Measurements from ENCODE around the gene NR6A1.
"Not testable (repeated sequence)": the region's sequence is repeated elsewhere in the genome, so short reads cannot be mapped to it uniquely, and the experiment has no call there.

NR6A1 gene

GRCh38 chr9:124759327-124759726 lies 11.8 kb downstream of the NR6A1 start:
- no peak for DNase-seq (ENCODE audit: low spot score)

GRCh38 chr9:124758691-124759090 lies 12.4 kb downstream of the NR6A1 start:
- DNase-seq (ENCODE audit: low spot score): no peak

DNA sequence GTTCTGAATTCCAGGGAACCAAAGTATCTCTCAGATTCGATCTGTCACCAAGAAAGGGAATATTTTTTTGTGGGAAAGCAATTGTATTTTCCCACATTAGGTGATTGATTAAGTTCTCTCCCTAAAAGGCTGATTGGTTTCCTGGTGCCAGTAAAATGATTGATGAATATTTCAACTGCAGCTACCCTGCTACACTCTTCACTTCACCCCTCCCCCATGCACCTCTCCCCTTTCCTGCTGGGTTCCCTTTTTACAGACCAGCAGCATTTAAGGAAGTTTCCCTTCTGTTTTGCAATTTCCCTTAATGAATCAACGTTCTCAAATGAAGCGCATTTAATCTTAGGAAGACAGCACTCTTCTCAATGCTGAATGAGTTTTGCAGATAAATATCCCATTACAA lies 13.1 kb downstream of the NR6A1 start:
- DNase-seq (ENCODE audit: low spot score): no peak

DNA sequence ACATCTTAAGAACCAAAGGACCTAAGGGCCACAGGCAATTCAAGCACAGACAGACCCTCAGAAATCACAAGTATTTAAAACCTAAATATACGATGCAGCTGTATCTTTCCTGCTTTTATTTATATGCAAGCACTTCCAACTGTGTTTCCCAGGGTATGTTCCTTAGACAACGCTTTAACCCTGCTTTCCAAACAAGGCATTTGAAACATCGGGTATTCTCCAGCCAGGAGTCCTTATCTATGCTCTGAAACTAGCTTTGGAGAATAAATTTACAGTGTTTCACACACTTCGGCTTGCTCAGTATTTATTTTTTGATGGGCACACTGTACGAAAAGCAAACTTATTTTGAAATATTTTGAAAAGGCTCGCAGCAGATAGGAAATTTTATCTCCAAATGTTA lies 13.5 kb downstream of the NR6A1 start:
- DNase-seq (ENCODE audit: low spot score): no peak

- no peak for DNase-seq (ENCODE audit: low spot score)
Observed at GRCh38 chr9:124756011-124756410, 15.1 kb downstream of the NR6A1 start.

DNA sequence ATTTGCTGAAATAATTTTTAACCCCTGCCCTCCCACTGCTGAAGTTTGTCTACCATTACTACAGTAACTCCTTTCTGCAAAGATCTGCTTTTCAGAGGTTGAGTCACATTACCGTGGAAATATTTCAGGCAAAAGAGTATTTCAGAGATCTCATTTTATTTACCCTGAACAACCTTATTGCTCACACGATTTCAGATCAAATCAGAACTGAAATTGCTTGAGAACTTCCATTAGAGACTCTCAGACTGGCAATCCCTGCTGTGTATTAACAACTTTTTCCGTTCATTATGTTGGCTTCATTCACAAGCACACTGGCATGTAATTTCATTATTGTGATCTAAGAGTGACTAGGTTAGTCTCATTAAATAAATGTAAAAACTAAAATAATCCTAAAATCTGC lies 16.1 kb downstream of the NR6A1 start:
- DNase-seq (ENCODE audit: low spot score): no peak

DNA sequence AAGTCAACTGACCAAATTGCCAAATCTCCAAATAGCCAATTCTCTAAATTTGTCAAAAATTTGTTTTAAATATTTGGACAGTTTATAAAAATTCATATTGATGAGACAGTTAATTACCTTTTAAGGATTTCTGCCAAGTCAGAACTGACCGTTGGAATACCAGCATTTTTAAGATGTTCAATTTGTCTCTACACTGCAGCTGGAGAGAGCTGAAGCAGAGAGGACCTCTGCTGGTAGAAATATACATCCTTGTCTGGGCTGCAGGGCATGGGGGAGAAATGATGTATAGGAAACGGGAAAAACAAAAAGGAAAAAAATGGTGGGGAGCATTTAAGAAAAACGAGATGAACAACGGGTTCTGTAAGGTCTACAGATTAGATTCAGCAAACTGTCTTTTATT lies 16.8 kb downstream of the NR6A1 start:
- no peak for DNase-seq (ENCODE audit: low spot score)

DNA sequence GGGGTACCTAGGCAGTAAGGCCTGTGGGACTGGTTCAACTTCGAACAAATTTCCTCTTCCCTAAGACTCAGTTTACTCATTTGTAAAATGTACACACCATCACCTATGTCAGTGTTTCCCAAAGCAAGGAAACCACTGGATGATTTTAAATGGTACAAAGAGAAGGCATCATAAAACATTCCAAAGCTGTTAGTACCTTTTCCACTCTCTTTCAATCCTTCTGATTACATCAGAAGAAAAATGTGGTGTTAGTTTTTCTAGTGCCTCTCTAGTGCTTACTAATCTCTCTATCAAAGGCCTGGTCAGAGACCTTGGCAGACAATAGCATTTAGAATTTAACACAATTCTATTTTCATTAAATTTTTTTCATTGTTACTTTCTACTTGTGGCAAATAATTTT lies 18.1 kb downstream of the NR6A1 start:
- DNase-seq (ENCODE audit: low spot score): no peak

DNA sequence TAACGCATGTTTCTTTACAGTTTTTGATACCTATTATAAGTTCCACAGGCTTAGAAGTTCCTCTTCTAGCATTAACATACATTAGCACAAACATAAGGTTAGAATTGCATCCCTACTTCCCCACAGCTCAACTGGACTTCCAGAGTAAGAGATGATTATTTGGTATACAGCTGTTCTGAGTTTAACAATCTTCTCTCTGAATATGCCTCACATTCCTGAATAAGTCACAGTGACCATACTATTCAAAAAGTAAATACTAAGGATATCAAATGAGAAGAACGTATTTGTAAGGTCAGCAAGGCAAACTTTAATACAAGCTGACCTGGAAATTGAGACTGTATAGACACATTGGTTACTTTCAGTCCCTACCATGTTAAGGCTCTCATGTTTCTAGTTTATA lies 21.3 kb downstream of the NR6A1 start:
- DNase-seq (ENCODE audit: low spot score): no peak

DNA sequence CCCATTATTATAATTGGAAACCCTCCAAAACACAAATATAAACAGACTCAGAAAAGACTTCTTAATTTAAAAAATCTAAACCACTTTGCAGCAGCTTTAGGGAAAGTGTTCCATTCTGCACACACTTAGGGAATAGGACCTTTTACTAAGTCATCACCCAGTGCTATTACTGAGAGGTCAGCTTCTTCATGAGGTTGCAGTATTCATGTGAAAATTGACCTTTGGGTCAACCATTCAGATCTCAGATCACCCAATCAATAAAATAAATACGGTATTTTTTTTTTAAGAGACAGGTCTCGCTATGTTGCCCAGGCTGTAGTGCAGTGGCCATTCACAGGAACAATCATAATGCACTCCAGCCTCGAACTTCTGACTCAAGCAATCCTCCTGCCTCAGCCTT lies 21.8 kb downstream of the NR6A1 start:
- no peak for DNase-seq (ENCODE audit: low spot score)

GRCh38 chr9:124747065-124747464 lies 24.0 kb downstream of the NR6A1 start:
- no peak for DNase-seq (ENCODE audit: low spot score)

- no peak for DNase-seq (ENCODE audit: low spot score)
Observed at GRCh38 chr9:124743686-124744348, 27.3 kb downstream of the NR6A1 start.

DNA sequence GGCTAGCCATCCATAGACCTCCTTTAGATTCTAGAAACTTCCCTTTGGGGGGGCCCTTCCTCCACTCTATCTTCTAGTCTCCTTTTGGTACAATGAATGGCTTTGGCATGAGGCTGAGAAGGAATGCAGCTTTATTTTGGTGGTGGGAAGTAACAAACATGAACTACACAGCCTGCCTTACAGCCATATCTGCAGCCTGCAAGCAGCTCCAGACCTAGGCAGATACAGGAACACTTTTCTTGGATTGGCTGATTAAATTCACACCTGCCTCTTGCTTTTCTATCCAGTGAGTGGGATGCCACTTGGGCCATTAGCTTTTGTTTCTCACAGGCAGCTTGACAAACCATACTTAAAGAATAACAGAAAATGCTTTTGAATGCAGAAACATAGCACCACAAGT lies 28.2 kb downstream of the NR6A1 start:
- DNase-seq (ENCODE audit: low spot score): no peak

DNA sequence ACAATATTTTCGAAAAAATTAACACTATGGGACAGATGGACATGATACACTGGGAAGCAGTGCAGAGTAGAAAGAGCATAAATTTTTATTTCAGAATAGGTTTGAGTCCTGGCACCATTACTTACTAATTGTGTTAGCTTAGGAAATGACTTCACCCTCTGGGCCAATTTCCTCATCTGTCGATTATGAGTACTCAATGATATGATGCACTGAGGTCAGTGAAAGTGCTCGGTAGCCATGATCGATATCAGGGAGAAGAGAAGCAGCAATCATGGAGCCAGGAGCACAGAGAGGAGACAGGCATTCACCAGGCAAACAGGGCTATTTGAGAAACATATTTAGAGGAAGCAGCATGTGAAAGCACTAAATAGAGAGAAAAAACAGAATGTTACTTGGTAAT lies 29.4 kb downstream of the NR6A1 start:
- no peak for DNase-seq (ENCODE audit: low spot score)

DNA sequence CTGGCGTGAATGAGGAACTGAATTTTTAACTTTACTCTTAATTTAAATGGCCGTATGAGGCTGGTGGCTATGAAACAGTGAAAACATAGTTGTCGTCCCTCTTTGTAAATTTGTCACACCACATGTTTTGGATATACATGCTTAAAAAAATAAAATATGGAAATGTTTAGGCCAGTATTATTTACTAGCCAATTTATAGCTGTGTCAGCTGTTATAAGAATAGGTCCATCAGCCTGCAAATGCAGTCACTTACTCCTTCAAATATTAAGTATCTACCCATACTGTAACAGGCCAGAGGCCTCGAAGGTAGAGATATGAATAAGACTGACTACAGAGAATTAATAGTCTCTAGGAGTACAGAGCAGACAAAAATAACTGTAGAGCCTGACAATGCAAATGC lies 30.0 kb downstream of the NR6A1 start:
- no peak for DNase-seq (ENCODE audit: low spot score)

DNA sequence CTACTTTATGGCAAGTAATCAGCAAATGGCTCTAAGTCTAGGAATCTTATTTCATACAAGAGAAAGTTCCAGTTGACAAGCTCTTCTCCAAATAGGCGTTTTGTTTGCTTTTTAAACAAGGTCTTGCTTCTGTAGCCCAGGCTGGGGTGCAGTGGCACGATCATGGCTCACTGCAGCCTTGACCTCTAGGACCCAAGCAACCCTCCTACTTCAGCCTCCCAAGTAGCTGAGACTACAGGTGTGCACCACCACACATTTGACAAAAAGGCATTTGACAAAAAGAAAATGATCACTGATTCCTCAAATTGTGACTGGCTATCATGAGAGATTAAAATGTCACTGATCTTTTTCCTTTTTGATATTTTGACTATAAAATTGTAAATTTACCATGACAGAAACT lies 31.8 kb downstream of the NR6A1 start:
- no peak for DNase-seq (ENCODE audit: low spot score)

DNA sequence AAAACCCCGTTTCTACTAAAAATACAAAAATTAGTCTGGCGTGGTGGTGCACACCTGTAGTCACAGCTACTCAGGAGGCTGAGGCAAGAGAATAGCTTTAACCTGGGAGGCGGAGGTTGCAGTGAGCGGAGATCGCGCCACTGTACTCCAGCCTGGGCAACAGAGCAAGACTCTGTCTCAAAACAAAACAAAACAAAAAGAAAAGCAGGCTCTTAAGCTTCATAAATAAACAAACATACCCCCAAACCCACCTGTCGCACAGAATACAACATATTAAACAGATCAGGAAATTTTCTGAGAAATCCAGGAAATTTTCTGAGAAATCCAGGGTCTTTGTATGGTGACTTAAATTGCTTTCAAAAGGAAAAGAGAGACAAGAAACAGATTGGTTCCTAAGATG lies 33.0 kb downstream of the NR6A1 start:
- not testable (repeated sequence) for DNase-seq (ENCODE audit: low spot score)

- peak; percentile 46 for DNase-seq (ENCODE audit: low spot score)
Observed at GRCh38 chr9:124735121-124735520, 36.0 kb downstream of the NR6A1 start.

- not testable (repeated sequence) for DNase-seq (ENCODE audit: low spot score)
Observed at GRCh38 chr9:124734741-124735083, 36.4 kb downstream of the NR6A1 start.

DNA sequence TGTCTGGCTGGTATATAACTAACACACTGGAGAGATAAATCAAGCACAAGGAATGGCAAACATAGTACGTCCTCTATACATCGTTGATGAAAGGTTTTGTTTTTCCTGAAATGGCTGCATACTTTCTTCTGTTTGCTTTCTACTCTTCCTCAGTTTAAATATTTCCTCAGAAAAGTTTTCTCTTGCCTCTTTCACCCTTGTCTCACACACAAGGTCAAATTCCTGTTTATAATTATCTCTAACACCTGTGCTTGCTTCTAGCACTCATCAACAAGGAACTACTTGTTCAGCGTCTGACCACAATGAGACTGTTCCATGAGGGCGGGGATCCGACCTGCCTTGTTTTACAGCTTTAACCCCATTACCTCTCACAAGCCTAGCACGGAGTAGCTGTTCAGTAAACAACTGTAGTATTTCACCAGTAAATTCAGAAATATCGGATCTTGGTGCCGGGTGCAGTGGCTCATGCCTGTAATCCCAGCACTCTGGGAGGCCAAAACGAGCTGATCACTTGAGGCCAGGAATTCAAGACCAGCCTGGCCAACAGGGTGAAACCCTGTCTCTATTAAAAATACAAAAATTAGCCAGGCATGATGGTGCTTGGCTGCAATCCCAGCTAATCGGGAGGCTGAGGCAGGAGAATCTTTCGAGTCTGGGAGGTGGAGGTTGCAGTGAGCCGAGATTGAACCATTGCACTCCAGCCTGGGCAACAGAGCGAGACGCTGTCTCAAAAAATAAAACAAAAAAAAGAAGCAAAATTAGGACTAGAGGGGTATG lies 37.0 kb downstream of the NR6A1 start:
- DNase-seq (ENCODE audit: low spot score): peak; percentile 76

- no peak for DNase-seq (ENCODE audit: low spot score)
Observed at GRCh38 chr9:124730772-124731171, 40.3 kb downstream of the NR6A1 start.

GRCh38 chr9:124726886-124727285 lies 44.2 kb downstream of the NR6A1 start:
- no peak for DNase-seq (ENCODE audit: low spot score)

DNA sequence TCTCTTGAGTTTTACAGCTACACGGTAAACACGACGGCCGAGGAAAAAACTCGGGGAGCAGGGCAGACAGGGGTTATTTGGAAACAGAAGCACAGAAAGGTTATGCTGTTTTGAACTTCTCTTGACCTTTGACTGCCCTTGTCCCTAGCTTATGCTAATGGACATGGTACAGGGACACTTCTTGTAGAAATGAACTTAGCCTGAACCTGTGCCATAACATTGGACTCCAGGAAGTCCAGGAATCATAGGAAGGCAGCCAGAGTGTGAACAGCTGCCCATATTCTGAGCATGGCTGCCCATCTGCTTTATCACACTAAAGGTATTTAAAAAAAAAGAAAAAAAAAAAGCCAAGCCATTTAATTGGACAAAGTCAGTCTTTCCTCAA lies 46.1 kb downstream of the NR6A1 start:
- DNase-seq (ENCODE audit: low spot score): no peak

- DNase-seq (ENCODE audit: low spot score): no peak
Observed at GRCh38 chr9:124724415-124725067, 46.6 kb downstream of the NR6A1 start.

Measured in LoVo (cell line).